ENCODE results near the gene DNM3. TPM values are rescaled to one million over a fixed set of nuclear protein-coding genes. Genes with fewer than 3 reads are reported as not detected.
"Not testable (repeated sequence)": the region's sequence is repeated elsewhere in the genome, so short reads cannot be mapped to it uniquely, and the experiment has no call there.

DNM3 gene
- total RNA-seq, 1 experiment from 2014 or later = 0.71 TPM

DNA sequence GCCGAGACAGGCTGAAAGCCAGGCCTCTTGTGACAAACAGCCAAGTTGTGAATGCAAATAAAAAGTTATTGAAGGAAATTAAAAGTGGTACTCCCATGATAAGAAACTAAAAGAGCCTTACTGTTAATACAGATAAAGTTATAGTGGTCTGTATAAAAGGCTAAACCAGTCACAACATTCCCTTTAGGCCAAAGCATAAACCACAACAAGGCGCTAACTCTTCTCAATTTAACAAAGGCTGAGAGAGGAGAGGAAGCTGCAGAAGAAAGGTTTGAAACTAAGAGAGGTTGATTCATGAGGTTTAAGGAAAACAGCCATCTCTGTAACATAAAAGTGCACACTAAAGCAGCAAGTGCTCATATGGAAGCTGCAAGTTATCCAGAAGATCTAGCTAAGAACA, 589.9 kb downstream of the DNM3 start:
- intact Hi-C loops (cut with micrococcal nuclease; ENCODE audit: unreplicated experiment) = no loop called here
- Histone ChIP-seq H3K27me3 (replicated peaks; ENCODE audit: insufficient read depth, low read depth, low read length, poor library complexity) (no peaks in the 10 kb centered on the region), H3K36me3 (ENCODE audit: insufficient read depth, low read length, poor library complexity, severe bottlenecking) (no peaks in the 10 kb centered on the region), H3K27ac (ENCODE audit: low read depth, low read length, poor library complexity, severe bottlenecking) (no peak overlapping the region), H3K4me1 (ENCODE audit: insufficient read depth, low read length, poor library complexity, severe bottlenecking) (no peaks in the 10 kb centered on the region), H3K4me3 (ENCODE audit: low read depth, low read length, poor library complexity, severe bottlenecking) (no peak overlapping the region), H3K9me3 (ENCODE audit: low read depth, low read length, poor library complexity, severe bottlenecking) (no peaks in the 10 kb centered on the region)
- ChIA-PET POLR2A (ENCODE audit: low non-redundant PET) (interaction anchor here (0.6 kb wide), 1 partner anchor 517 kb away, joined by 3 read pairs; no protein-coding TSS in a partner anchor), CTCF (no interaction called here)
- TF ChIP-seq, protein P1, sequence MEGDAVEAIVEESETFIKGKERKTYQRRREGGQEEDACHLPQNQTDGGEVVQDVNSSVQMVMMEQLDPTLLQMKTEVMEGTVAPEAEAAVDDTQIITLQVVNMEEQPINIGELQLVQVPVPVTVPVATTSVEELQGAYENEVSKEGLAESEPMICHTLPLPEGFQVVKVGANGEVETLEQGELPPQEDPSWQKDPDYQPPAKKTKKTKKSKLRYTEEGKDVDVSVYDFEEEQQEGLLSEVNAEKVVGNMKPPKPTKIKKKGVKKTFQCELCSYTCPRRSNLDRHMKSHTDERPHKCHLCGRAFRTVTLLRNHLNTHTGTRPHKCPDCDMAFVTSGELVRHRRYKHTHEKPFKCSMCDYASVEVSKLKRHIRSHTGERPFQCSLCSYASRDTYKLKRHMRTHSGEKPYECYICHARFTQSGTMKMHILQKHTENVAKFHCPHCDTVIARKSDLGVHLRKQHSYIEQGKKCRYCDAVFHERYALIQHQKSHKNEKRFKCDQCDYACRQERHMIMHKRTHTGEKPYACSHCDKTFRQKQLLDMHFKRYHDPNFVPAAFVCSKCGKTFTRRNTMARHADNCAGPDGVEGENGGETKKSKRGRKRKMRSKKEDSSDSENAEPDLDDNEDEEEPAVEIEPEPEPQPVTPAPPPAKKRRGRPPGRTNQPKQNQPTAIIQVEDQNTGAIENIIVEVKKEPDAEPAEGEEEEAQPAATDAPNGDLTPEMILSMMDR (conservative IDR thresholded peaks at IDR 0.05; ENCODE audit: low read depth, low read length) = no peak
- no peak for TF ChIP-seq EZH2 (IDR thresholded peaks at IDR 0.05; ENCODE audit: borderline replicate concordance, low read depth, low read length, poor library complexity, severe bottlenecking)
- no peak for DNase-seq (ENCODE audit: low spot score)
- BruUV-seq (replicated peaks) = no TSS peak

- ChIA-PET CTCF (no interaction called here), POLR2A (ENCODE audit: low non-redundant PET) (no interaction called here)
- no peak overlapping the region for H3K27ac ChIP-seq (ENCODE audit: low read depth, low read length, poor library complexity, severe bottlenecking)
- no peaks in the 10 kb centered on the region for H3K9me3 ChIP-seq (ENCODE audit: low read depth, low read length, poor library complexity, severe bottlenecking)
- DNase-seq (ENCODE audit: low spot score) = no peak
- BruUV-seq (replicated peaks) = no TSS peak
- H3K27me3 ChIP-seq (replicated peaks; ENCODE audit: insufficient read depth, low read depth, low read length, poor library complexity) = no peaks in the 10 kb centered on the region
- intact Hi-C loops (cut with micrococcal nuclease; ENCODE audit: unreplicated experiment) = no loop called here
- H3K4me3 ChIP-seq (ENCODE audit: low read depth, low read length, poor library complexity, severe bottlenecking) = no peak overlapping the region
- no peaks in the 10 kb centered on the region for H3K4me1 ChIP-seq (ENCODE audit: insufficient read depth, low read length, poor library complexity, severe bottlenecking)
- no peaks in the 10 kb centered on the region for H3K36me3 ChIP-seq (ENCODE audit: insufficient read depth, low read length, poor library complexity, severe bottlenecking)
- TF ChIP-seq, protein P1 (conservative IDR thresholded peaks at IDR 0.05; ENCODE audit: low read depth, low read length) = no peak
- no peak for TF ChIP-seq EZH2 (IDR thresholded peaks at IDR 0.05; ENCODE audit: borderline replicate concordance, low read depth, low read length, poor library complexity, severe bottlenecking)
These were observed 590.5 kb downstream of the DNM3 start for GRCh38 chr1:172431721-172432192.

DNA sequence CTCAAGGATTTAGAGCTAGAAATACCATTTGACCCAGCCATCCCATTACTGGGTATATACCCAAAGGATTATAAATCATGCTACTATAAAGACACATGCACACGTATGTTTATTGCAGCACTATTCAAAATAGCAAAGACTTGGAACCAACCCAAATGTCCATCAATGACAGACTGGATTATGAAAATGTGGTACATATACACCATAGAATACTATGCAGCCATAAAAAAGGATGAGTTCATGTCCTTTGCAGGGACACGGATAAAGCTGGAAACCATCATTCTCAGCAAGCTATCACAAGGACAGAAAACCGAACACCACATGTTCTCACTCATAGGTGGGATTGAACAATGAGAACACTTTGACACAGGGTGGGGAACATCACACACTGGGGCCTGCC, 595.9 kb downstream of the DNM3 start:
- intact Hi-C loops (cut with micrococcal nuclease; ENCODE audit: unreplicated experiment); H3K4me1 ChIP-seq (ENCODE audit: insufficient read depth, low read length, poor library complexity, severe bottlenecking); H3K27ac ChIP-seq (ENCODE audit: low read depth, low read length, poor library complexity, severe bottlenecking); H3K36me3 ChIP-seq (ENCODE audit: insufficient read depth, low read length, poor library complexity, severe bottlenecking); POLR2A ChIA-PET (ENCODE audit: low non-redundant PET); CTCF ChIA-PET; BruUV-seq (replicated peaks); H3K27me3 ChIP-seq (replicated peaks; ENCODE audit: insufficient read depth, low read depth, low read length, poor library complexity); H3K4me3 ChIP-seq (ENCODE audit: low read depth, low read length, poor library complexity, severe bottlenecking); DNase-seq (ENCODE audit: low spot score); H3K9me3 ChIP-seq (ENCODE audit: low read depth, low read length, poor library complexity, severe bottlenecking): not testable (repeated sequence)

- H3K4me3 ChIP-seq (ENCODE audit: low read depth, low read length, poor library complexity, severe bottlenecking) = no peak overlapping the region
- no peak overlapping the region for H3K27ac ChIP-seq (ENCODE audit: low read depth, low read length, poor library complexity, severe bottlenecking)
- intact Hi-C loops (cut with micrococcal nuclease; ENCODE audit: unreplicated experiment) = no loop called here
- CTCF ChIA-PET = interaction anchor here (0.6 kb wide), 1 partner anchor 62 kb away, joined by 6 read pairs; no protein-coding TSS in a partner anchor
- DNase-seq (ENCODE audit: low spot score) = no peak
- no peaks in the 10 kb centered on the region for H3K27me3 ChIP-seq (replicated peaks; ENCODE audit: insufficient read depth, low read depth, low read length, poor library complexity)
- POLR2A ChIA-PET (ENCODE audit: low non-redundant PET) = no interaction called here
- H3K36me3 ChIP-seq (ENCODE audit: insufficient read depth, low read length, poor library complexity, severe bottlenecking) = peaks cover 6% of the 10 kb centered on the region
- no peaks in the 10 kb centered on the region for H3K9me3 ChIP-seq (ENCODE audit: low read depth, low read length, poor library complexity, severe bottlenecking)
- TF ChIP-seq, protein P1 (conservative IDR thresholded peaks at IDR 0.05; ENCODE audit: low read depth, low read length) = no peak
- TF ChIP-seq EZH2 (IDR thresholded peaks at IDR 0.05; ENCODE audit: borderline replicate concordance, low read depth, low read length, poor library complexity, severe bottlenecking) = no peak
- no TSS peak for BruUV-seq (replicated peaks)
- peaks cover 6% of the 10 kb centered on the region for H3K4me1 ChIP-seq (ENCODE audit: insufficient read depth, low read length, poor library complexity, severe bottlenecking)
These were observed 601.1 kb downstream of the DNM3 start for GRCh38 chr1:172442404-172442803.

Measured in A673 (cell line).